ENCODE data around the gene ARL6IP1.

The ARL6IP1 gene

GRCh38 chr16:18801145-18801972 lies at the start of gene ARL6IP1:
ARL6IP1 (minus strand) TSS chr16:18801549; CDS start chr16:18801466, 83 bp downstream.
- peaks cover 31% of the 10 kb centered on the region for H3K36me3 ChIP-seq (ENCODE audit: control insufficient read depth, insufficient read depth, low read length)
- H3K27me3 ChIP-seq (ENCODE audit: control insufficient read depth, insufficient read depth, low read length), result no peaks in the 10 kb centered on the region
- H3K9ac ChIP-seq (ENCODE audit: low read depth, low read length), result peak within 1 kb of the TSS; percentile 89
- peak within 1 kb of the TSS; percentile 95 for H3K27ac ChIP-seq (ENCODE audit: low read depth, low read length)
- H3K4me3 ChIP-seq (ENCODE audit: low read depth, low read length), result peak within 1 kb of the TSS; percentile 92
- no peaks in the 10 kb centered on the region for H3K9me3 ChIP-seq (ENCODE audit: control insufficient read depth, insufficient read depth, low read length)
- H3K4me1 ChIP-seq (ENCODE audit: control insufficient read depth, insufficient read depth, low read length), result peaks cover 40% of the 10 kb centered on the region

GRCh38 chr16:18846416-18846815 lies 45.1 kb upstream of the ARL6IP1 start:
- Histone ChIP-seq H3K9me3 (ENCODE audit: control insufficient read depth, insufficient read depth, low read length) (no peaks in the 10 kb centered on the region), H3K4me3 (ENCODE audit: low read depth, low read length) (no peak overlapping the region), H3K27me3 (ENCODE audit: control insufficient read depth, insufficient read depth, low read length) (no peaks in the 10 kb centered on the region), H3K27ac (ENCODE audit: low read depth, low read length) (no peak overlapping the region), H3K9ac (ENCODE audit: low read depth, low read length) (no peak overlapping the region), H3K4me1 (ENCODE audit: control insufficient read depth, insufficient read depth, low read length) (peaks cover 17% of the 10 kb centered on the region), H3K36me3 (ENCODE audit: control insufficient read depth, insufficient read depth, low read length) (peaks cover 96% of the 10 kb centered on the region)

GRCh38 chr16:18842565-18842964 lies 41.2 kb upstream of the ARL6IP1 start:
- H3K4me3 ChIP-seq (ENCODE audit: low read depth, low read length), result no peak overlapping the region
- H3K9ac ChIP-seq (ENCODE audit: low read depth, low read length), result no peak overlapping the region
- no peaks in the 10 kb centered on the region for H3K9me3 ChIP-seq (ENCODE audit: control insufficient read depth, insufficient read depth, low read length)
- H3K27me3 ChIP-seq (ENCODE audit: control insufficient read depth, insufficient read depth, low read length), result no peaks in the 10 kb centered on the region
- H3K27ac ChIP-seq (ENCODE audit: low read depth, low read length), result no peak overlapping the region
- peaks cover 97% of the 10 kb centered on the region for H3K36me3 ChIP-seq (ENCODE audit: control insufficient read depth, insufficient read depth, low read length)
- H3K4me1 ChIP-seq (ENCODE audit: control insufficient read depth, insufficient read depth, low read length), result peaks cover 14% of the 10 kb centered on the region

GRCh38 chr16:18841833-18842525 lies 40.6 kb upstream of the ARL6IP1 start:
- Histone ChIP-seq H3K27ac (ENCODE audit: low read depth, low read length) (no peak overlapping the region), H3K36me3 (ENCODE audit: control insufficient read depth, insufficient read depth, low read length) (peaks cover 97% of the 10 kb centered on the region), H3K27me3 (ENCODE audit: control insufficient read depth, insufficient read depth, low read length) (no peaks in the 10 kb centered on the region), H3K9me3 (ENCODE audit: control insufficient read depth, insufficient read depth, low read length) (no peaks in the 10 kb centered on the region), H3K9ac (ENCODE audit: low read depth, low read length) (no peak overlapping the region), H3K4me1 (ENCODE audit: control insufficient read depth, insufficient read depth, low read length) (peaks cover 8% of the 10 kb centered on the region), H3K4me3 (ENCODE audit: low read depth, low read length) (no peak overlapping the region)

GRCh38 chr16:18839555-18839954 lies 38.2 kb upstream of the ARL6IP1 start:
- no peak overlapping the region for H3K27ac ChIP-seq (ENCODE audit: low read depth, low read length)
- H3K36me3 ChIP-seq (ENCODE audit: control insufficient read depth, insufficient read depth, low read length), result peaks cover 98% of the 10 kb centered on the region
- no peaks in the 10 kb centered on the region for H3K27me3 ChIP-seq (ENCODE audit: control insufficient read depth, insufficient read depth, low read length)
- H3K4me1 ChIP-seq (ENCODE audit: control insufficient read depth, insufficient read depth, low read length), result no peaks in the 10 kb centered on the region; the same call in 1 of the 2 replicates
- no peak overlapping the region for H3K9ac ChIP-seq (ENCODE audit: low read depth, low read length)
- H3K4me3 ChIP-seq (ENCODE audit: low read depth, low read length), result no peak overlapping the region
- H3K9me3 ChIP-seq (ENCODE audit: control insufficient read depth, insufficient read depth, low read length), result no peaks in the 10 kb centered on the region

GRCh38 chr16:18836702-18837101 lies 35.4 kb upstream of the ARL6IP1 start:
- Histone ChIP-seq H3K9me3 (ENCODE audit: control insufficient read depth, insufficient read depth, low read length) (no peaks in the 10 kb centered on the region), H3K4me1 (ENCODE audit: control insufficient read depth, insufficient read depth, low read length) (no peaks in the 10 kb centered on the region; the same call in 1 of the 2 replicates), H3K36me3 (ENCODE audit: control insufficient read depth, insufficient read depth, low read length) (peaks cover 100% of the 10 kb centered on the region), H3K4me3 (ENCODE audit: low read depth, low read length) (no peak overlapping the region), H3K27me3 (ENCODE audit: control insufficient read depth, insufficient read depth, low read length) (no peaks in the 10 kb centered on the region), H3K27ac (ENCODE audit: low read depth, low read length) (no peak overlapping the region), H3K9ac (ENCODE audit: low read depth, low read length) (no peak overlapping the region)

GRCh38 chr16:18834864-18835263 lies 33.5 kb upstream of the ARL6IP1 start:
- Histone ChIP-seq H3K36me3 (ENCODE audit: control insufficient read depth, insufficient read depth, low read length) (peaks cover 100% of the 10 kb centered on the region), H3K4me1 (ENCODE audit: control insufficient read depth, insufficient read depth, low read length) (no peaks in the 10 kb centered on the region), H3K4me3 (ENCODE audit: low read depth, low read length) (no peak overlapping the region), H3K27ac (ENCODE audit: low read depth, low read length) (no peak overlapping the region), H3K9ac (ENCODE audit: low read depth, low read length) (no peak overlapping the region), H3K27me3 (ENCODE audit: control insufficient read depth, insufficient read depth, low read length) (no peaks in the 10 kb centered on the region), H3K9me3 (ENCODE audit: control insufficient read depth, insufficient read depth, low read length) (no peaks in the 10 kb centered on the region)

- Histone ChIP-seq H3K27ac (ENCODE audit: low read depth, low read length) (no peak overlapping the region), H3K4me1 (ENCODE audit: control insufficient read depth, insufficient read depth, low read length) (no peaks in the 10 kb centered on the region), H3K9ac (ENCODE audit: low read depth, low read length) (no peak overlapping the region), H3K27me3 (ENCODE audit: control insufficient read depth, insufficient read depth, low read length) (no peaks in the 10 kb centered on the region), H3K4me3 (ENCODE audit: low read depth, low read length) (no peak overlapping the region), H3K9me3 (ENCODE audit: control insufficient read depth, insufficient read depth, low read length) (no peaks in the 10 kb centered on the region), H3K36me3 (ENCODE audit: control insufficient read depth, insufficient read depth, low read length) (peaks cover 100% of the 10 kb centered on the region)
Observed at GRCh38 chr16:18833707-18834505, 32.6 kb upstream of the ARL6IP1 start.

- Histone ChIP-seq H3K36me3 (ENCODE audit: control insufficient read depth, insufficient read depth, low read length) (peaks cover 99% of the 10 kb centered on the region), H3K9me3 (ENCODE audit: control insufficient read depth, insufficient read depth, low read length) (no peaks in the 10 kb centered on the region), H3K4me1 (ENCODE audit: control insufficient read depth, insufficient read depth, low read length) (no peaks in the 10 kb centered on the region), H3K9ac (ENCODE audit: low read depth, low read length) (no peak overlapping the region), H3K27me3 (ENCODE audit: control insufficient read depth, insufficient read depth, low read length) (no peaks in the 10 kb centered on the region), H3K27ac (ENCODE audit: low read depth, low read length) (no peak overlapping the region), H3K4me3 (ENCODE audit: low read depth, low read length) (no peak overlapping the region)
Observed at GRCh38 chr16:18832613-18833012, 31.3 kb upstream of the ARL6IP1 start.

- H3K27me3 ChIP-seq (ENCODE audit: control insufficient read depth, insufficient read depth, low read length), result no peaks in the 10 kb centered on the region
- no peaks in the 10 kb centered on the region for H3K4me1 ChIP-seq (ENCODE audit: control insufficient read depth, insufficient read depth, low read length)
- H3K9me3 ChIP-seq (ENCODE audit: control insufficient read depth, insufficient read depth, low read length), result no peaks in the 10 kb centered on the region
- no peak overlapping the region for H3K4me3 ChIP-seq (ENCODE audit: low read depth, low read length)
- no peak overlapping the region for H3K9ac ChIP-seq (ENCODE audit: low read depth, low read length)
- peaks cover 94% of the 10 kb centered on the region for H3K36me3 ChIP-seq (ENCODE audit: control insufficient read depth, insufficient read depth, low read length)
- no peak overlapping the region for H3K27ac ChIP-seq (ENCODE audit: low read depth, low read length)
Observed at GRCh38 chr16:18832006-18832405, 30.7 kb upstream of the ARL6IP1 start.
